Kidney tubule cell (primary cell): ENCODE measurements around the gene GPR25.

Source experiments
- DNase-seq: peaks from one replicate; pipeline ENCODE4 v3.0.0-alpha.2; 2018; ENCODE audit warnings: low spot score

GPR25 gene

DNA sequence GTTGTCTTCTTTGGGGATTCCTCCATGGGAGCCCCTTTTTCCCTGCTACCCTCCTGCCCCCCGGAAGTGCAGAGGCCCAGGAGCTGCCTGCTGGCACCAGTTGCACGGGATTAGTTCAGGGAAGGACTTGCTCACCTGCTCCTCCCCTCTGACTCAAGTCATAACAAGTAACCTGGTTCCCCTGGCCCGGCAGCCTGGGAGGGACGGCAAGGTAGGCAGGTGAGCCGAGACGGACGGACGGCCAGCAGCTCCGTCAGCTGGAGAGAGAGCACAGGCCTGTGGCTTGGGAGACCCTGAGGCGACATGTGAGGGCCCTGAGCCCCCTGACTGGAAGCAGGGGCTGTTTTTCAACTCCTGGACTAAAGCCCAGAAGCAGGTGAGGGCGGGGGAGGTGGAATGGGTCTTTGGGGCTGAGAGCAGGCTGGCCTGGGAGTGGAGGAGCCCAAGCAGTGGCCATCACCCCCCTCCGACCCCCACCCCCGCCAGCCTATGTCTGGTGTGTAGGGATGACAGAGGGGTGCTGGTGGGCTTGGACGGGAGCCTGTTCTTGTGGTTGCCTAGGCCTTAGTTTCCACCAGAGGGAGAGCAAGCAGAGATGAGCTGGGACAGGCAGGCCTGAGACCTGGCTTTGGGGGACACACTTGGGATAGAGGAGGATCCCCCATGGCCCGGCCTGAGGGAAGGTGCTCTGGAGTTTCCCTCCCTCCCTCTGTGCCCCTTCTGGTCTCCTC lies 22.1 kb downstream of the GPR25 start, which contains the start of gene INAVA:
TSS of gene INAVA (plus strand) at position 189 of the 731 bp plus-strand sequence. CDS start 3,501 bp downstream, outside the sequence.
- peak; percentile 91 for DNase-seq

DNA sequence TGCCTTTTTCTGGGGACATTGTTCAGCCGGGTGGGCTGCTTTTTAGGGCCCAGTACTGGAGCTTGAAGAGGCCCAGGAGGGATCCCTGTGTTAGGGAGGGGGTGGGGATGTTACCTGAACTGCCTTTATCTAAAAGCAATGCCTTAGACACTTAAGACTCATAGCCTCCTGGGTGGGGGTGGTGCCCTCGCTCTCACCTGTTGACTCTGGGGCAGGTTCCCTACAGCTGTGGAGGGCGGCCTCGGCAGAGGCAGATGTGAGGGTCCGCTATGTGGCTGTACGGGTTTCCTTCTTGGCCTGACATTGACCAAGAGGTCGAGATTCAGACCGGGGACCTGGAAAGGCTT lies 22.6 kb downstream of the GPR25 start:
- no peak for DNase-seq

DNA sequence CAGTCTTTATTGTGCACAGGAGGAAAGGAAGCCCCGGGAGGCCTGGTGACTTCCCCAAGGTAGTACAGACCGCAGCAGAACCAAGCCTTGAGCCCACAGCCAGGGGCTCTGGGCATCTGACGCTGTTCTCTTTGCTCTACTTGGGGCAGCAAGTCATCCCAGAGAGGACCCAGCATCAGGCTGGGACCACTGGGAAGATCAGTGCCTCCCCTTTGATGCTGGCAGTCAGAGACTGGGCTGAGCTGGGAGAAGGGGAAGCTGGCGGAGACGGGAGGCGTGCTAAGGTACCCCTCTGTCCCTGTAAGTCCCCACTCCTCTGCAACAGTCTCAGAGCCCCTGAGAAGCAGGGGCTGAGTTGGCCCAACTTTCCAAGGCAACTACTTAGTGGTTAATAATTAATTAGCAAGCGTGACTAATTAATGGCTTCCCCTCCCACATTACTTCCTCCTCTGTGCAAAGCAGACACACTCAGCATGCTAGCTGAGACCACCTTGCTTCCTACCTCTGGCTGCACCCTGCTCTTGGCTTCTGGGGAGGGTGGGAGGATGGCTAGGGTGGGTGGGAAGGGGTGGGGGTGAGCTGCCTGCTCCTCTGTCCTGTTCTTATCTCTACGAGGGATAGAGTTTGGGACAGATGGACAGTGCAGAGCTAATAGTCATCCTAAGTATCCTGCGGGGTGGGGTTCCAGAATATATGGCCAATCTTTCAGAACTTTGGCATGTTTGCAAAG lies 23.2 kb downstream of the GPR25 start:
- DNase-seq, result peak; percentile 87

DNA sequence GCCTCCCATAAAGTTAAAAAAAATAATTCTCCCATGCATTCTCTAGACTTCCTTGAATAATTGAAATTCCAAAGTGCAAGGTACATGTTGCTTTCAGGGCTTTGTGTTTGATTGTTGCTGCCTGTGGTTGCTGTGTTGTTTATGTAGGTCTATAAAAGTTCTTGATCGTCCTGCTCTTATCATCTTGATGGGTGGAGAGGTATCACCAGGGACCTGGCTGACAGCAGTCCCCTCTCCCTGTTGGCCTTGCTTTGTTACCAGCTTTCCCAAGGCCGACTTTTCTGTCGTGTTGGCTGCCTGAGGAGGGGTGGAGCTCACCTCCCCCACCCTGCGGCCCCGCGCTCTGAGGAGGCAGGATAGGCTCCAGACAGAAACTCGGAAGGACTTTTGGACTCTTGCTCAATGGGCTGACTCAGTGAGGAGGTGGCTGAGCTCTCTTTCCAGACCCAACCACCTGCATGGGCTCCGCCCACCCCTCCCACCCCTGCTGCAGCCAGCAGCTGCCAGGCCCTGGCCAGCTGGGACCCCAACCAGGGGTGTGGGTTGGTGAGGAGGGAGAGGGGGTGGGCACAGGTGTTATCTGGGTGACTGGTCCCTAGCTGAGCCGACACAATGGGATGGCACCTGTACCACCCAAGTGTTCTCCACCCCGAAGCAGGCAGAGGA lies 23.9 kb downstream of the GPR25 start:
- DNase-seq, result peak; percentile 96

DNA sequence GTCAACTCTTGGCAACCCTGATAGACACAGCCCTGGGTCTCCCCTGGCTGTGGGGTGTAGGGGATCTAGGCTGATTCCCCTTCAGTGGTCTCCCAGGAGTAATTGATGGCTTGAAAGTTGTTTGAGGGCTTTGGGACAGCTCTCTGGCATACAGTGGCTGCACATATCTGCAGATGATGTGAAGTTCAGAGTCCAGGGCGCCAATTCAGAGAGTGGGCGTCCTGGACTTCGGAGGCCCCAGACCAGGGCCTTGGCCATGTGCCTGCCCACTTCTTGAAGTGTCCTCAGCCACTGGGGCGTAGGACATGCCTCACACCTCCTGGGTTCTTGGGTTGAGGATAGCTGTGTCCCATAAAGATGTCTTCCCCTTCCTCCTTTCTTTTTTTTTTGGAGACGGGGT lies 24.5 kb downstream of the GPR25 start:
- DNase-seq, result no peak

DNA sequence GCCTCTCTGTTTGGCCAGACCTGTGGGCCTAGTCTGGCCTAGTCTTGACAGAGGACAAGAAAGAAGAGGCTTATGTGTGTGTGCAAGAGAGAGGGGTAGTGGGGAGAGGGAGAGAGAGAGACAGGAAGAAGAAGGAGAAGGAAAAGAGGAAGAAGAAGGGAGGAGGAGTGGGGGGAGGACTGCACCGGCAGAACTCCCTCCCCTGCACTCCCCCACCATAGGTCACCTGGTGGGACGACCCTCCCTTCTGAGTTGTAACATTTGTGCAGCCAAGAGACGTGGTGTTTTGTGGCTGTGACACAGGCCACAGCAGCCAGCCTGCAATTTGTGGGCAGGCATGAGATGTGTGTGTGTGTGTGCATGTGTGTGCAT lies 26.2 kb downstream of the GPR25 start:
- DNase-seq, result no peak

DNA sequence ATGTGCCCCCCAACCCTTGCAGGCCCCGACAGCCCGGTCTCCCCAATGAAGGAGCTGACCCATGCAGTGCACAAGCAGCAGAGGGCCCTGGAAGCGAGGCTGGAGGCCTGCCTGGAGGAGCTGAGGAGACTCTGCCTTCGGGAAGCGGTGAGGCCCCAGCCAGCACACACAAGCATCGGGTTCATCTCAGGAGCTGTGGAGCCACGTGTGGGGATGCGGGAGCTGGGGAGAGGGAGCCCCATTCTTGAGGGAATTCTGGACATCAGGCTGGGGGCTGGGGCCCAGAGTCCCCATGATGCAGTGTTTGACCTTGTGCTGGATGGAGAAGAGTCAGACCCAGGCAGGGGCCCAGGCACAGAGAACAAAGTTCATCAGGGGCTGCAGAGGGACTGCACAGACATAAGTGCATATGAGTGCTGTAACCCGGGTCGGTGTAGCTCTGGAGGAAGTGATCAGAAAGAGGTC lies 26.7 kb downstream of the GPR25 start:
- DNase-seq, result no peak

DNA sequence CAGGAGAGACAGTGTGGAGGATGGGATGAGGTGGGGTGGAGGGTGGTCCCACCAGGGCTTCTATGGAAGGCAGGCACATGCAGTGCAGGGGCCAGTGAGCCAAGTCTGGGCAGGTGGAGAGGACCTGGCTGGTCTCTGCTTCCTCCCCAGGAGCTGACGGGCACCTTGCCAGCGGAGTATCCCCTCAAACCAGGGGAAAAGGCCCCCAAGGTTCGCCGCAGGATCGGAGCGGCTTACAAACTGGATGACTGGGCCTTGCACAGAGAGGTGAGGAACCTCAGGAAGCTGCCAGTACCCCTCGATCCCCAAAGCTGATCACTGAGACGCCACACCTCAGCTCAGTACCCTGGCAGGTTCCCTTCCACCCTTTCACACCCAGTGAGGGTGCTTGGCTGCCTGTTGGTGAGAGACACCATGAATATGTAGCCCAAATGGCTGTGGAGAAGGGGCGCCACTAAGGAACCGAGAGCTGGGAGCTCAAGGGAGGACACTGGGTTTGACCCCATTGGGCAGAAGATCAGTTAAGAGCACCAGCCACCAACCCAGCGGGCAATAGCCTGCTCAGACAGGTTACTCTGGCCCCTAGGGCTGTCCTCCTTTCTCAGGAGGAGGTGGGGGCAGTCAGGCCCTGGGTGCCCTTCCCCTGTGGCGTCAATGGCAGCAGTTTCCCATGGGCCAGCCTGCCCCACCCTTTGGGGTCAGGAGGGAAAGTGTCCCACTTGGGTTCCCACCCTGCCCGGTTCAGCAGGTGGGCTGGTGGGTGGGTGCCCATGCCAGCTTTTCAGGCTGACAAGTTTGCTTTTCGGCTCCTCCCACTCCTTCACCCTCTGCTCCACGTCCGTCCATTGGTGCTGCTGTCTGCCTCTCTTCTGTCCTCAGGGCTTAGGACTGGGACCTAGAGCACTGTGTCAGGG lies 27.4 kb downstream of the GPR25 start:
- no peak for DNase-seq

DNA sequence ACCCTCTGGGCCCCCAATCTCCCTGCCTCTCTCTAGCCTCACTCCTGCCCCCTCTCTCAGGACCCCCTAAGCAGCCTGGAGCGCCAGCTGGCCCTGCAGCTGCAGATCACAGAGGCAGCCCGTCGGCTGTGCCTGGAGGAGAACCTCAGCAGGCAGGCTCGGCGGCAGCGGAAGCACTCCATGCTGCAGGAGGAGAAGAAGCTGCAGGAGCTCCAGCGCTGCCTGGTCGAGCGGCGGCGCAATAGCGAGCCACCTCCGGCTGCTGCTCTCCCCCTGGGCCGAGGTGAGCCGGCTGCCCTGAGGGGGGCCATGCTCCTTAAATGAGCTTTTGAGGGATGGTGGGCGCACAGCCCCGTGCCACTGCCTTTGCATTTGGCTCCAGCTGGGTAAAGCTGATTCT lies 28.1 kb downstream of the GPR25 start:
- DNase-seq, result no peak

DNA sequence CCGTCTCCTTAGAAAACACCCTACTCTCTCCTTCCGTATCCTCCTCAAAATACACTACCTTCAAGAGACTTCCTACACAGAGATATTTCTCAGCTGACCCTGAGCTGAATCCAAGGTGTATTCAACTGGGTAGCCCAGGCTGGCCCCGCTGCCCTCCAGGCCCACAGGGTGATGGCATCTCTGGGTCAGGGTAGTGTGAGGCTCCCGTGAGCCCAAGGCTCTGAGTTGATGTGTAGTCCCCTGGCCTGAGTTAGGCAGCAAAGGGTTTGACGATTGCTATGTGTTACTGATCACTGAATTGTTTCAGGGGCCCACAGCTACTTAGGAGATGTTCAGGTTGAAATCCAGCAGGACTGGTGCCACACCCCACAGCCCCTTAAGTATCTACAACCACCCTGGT lies 28.6 kb downstream of the GPR25 start:
- DNase-seq, result no peak

DNA sequence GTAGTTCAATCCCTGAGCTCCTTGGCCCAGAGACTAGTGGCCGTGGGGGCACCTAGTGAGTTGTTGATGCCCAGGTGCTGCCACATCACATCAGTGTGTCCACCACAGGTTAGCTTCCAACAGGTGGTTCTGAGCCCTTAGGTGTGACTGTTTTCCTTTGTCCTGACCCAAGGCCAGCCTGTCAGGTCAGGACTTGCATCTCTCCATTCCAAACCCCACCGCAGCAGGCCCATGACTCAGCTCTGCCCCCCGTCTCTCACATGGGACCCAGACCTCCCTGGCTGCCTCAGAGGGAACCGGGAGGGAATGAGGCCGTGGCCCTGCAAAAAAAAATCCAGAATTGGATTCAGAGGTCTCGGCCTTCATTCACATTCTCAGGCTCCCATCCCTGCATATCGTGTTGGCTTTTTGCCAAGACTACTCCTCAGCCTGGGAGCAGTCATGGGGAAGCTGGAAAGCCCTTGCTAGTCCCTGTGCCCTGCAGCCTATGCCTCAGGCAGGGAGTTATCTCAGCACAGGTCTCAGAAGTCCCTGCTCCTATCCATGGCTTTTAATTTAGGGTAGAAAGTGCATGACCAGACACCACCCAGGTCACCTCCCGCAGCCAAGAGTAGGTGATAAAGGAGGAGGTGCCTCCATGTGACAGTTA lies 29.1 kb downstream of the GPR25 start:
- no peak for DNase-seq

DNA sequence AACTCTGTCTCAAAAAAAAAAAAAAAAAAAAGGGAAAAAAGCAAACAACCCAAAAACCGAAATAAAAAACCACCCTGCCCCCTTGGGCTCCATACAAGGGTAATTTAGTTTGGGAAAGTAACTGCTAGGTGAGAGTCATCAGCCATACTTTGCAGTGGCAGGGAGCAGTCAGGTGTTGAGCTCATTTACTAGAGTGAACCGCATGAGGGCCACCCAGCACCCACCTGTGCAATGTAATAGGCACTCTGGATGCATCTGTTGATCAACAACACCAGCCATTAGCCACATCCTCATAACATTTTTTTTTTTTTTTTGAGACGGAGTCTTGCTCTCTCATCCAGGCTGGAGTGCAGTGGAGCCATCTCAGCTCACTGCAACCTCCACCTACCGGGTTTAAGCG lies 31.0 kb downstream of the GPR25 start:
- no peak for DNase-seq

DNA sequence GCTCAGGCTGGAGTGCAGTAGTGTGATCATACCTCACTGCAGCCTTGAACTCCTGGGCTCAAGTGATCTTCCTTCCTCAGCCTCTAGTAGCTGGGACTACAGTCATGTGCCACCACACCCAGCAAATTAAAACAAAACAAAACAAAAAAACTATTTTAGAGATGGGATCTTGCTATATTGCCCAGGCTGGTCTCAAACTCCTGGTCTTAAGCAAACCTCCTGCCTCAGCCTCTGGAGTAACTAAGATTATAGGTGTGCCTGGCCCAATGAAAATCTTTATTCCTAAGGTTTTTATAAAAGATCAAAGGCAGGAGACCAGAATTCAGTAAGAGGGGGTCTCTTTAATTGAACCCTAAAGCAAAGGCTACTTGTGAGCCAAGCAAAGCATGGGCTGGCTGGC lies 32.0 kb downstream of the GPR25 start:
- DNase-seq, result no peak

DNA sequence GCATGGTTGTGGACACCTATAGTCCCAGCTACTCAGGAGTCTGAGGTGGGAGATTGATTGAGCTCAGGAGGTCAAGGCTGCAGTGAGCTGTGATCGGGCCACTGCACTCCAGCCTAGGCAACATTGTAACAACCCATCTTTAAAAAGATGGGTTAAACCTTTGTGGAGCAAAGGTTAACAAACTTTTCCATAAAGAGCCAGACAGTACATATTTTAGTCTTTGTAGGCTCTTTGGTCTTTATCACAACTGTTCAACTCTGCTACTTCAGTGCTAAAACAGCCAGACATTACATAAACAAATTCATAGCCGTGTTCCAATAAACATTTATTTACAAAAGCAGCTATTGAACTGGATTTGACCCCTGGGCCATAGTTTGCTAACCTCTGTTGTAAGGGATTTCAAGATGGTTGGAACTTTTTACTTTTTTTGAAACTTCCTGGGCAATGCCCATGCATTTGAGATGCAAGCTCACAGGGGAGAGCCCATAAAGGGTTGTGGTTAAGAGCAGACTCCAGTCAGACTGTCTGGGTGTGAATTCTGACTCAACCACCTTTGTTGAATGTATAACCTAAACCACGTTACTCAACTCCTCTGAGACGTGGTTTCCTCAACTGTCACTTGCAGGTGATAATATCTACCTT lies 32.8 kb downstream of the GPR25 start:
- peak; percentile 87 for DNase-seq

DNA sequence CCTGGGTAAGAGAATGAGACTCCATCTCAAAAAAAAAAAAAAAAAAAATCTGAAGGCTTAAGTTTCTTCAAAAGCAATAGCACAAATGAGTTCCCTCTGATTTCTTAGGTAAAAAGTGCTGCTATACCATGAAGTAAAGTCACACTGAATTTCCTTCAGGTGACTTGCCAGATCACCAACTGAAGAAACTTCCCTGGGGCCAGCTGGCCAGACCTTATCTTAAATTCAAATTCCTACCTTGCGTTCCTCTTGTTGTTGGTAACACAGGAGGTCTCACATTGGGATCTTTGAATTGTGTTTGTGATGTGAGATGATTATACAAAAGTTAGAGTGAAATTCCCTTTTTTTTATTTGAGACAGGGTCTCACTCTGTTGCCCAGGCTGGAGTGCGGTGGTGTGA lies 33.7 kb downstream of the GPR25 start:
- no peak for DNase-seq

DNA sequence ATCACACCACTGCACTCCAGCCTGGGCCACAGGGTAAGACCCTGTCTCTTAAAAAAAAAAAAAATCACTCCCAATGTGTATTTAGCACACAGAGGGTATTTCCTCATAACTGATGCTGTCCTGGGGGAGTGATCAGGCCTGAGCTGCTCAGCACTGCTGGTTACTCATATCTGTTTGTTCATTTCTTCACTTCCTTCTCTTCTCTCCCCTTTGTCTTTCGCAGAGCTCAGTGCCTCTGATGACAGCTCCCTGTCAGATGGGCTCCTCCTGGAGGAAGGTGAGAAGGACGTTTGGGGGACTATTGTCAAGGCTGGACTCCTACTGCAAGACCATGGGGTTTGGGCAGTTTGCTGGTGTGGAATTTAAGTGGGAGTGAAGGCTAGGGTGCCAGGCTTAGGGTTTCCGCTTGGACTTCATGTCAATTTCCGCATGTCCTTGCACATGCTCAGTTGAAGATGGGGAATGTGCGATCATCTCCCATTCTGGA lies 34.9 kb downstream of the GPR25 start:
- DNase-seq, result peak; percentile 69

DNA sequence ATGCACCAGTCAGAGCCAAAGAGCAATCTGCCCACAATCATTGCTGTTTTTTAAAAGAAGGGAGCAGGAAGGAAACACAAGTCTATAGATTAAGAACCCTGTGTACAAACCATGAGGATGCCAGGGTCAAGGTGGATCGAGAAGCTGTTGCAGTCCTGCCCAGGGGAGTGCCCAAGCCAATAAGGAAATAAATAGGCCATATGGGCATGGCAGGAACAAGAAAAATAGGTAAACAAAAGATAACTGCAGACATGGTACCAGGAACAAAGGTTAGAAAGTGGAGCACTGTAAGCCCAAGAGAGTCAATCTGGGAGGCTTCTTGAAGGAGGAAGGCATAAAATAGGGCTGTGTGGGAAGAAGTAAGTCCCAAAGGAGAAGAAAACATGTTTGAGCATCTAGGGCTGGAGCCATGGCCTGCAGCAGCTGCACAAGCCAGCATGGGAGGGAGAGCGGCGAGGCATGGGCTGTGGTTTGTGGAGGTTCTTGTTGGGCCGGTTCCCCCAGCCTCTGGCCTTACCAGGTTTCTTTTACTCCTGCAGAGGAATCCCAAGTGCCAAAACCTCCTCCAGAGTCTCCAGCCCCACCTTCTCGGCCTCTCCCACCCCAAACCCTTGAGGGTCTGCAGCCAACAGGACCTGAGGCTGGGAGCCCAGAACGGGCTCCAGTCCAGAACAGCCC lies 35.5 kb downstream of the GPR25 start:
- DNase-seq, result no peak

DNA sequence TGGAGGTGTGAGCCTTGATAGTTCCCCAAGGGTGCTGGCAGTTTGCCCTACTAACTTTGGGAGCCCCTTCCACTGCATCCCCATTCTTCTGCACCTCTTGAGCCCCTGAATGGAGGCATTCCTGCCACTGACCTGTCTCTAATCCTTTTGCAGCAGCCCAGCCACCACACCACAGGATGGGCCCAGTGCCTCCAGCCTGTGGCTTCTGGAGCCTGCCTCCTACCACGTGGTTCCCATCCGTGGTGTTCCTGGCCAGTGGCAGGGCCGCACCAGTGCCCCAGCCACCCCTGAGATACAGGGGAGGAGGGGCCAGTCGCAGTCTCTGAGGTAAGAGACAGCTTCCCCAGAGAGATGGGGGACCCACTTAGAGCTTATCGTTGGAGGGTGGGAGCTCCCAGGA lies 36.3 kb downstream of the GPR25 start:
- no peak for DNase-seq

DNA sequence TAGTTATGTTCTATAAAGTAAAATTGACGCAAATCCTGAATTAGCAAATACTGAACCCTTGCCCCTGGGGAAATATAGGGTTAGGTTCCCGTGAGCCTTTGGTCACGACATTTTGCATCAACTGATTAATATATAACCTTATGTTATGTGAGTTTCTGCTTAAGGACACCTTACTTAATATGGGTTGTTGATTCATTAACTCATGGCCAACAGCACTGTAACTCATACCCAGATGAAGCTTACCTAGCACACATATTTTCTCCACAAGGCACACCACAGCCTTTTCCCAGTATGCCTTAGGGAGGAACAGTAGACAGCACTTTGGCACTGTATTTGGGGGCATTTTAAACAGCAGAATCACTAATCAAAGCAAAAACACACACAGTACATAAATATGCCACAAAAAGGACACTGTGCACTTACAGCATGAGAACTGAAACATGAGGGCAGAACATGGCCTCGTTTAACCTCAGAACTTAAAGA lies 37.0 kb downstream of the GPR25 start:
- DNase-seq, result no peak

DNA sequence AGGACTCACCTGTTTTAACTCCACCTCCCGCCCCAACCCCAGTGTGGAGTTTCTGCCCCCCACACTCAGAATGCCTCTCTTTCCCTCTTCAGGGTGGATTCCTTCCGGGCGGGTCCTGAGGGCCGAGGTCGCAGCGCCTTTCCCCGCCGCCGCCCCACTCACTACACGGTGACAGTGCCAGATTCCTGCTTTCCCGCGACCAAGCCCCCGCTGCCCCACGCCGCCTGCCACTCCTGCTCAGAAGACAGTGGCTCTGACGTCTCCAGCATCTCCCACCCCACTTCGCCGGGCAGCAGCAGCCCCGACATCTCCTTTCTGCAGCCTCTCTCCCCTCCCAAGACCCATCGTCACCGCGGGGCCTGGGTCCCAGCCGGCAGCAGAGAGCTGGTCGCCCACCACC lies 38.6 kb downstream of the GPR25 start:
- no peak for DNase-seq
